ENCODE data around the gene TLR5.

TLR5 gene

DNA sequence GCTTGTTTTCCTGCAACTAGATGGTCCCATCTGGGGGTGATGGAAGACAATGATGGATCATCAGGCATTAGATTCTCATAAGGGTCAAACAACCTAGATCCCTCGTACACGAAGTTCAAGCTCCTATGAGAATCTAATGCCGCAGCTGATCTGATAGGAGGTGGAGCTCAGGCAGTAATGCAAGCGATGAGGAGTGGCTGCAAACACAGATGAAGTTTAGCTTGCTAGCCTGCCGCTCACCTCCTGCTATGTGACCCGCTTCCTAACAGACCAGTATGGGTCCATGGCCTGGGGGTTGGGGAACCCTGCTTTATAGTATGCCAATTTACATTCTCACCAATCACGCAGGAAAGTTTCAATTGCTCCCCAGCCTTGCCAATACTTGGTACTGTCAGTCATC, 37.5 kb downstream of the TLR5 start:
- DNase-seq: no peak

DNA sequence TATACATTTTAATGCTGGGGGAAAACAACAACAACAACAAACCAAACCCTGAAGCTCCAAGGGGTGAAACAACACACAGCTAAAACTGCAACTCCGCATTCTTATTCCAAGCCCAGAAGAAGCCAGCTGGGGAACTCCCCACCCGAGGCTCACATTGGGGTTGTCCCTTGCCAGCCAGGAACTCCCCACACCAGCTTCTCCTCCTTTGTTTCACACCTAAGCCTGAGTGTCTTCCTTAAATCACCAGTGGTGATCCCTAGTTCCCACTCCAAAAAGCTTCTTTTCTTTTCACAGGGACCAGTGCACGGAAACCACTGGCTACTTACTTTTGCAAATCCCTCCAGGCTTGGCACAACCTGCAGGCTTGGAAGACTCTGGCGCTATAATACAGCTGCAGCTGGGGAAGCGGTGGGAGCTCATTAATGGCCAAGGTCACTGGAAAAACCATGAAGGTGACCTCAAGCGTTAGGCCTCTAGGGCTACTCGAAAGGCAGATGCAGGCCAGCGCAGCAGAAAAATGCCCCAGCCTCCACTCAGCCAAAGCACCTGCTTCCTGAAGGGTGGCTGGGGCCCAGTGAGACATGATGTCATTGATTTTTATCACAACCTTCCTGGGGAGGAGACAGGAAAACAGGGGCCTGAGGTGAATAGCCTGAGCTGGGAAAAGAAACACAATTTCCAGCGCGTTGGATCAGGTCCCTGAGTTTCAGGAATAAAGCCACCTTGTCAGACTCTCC, 40.1 kb downstream of the TLR5 start:
- DNase-seq: no peak

DNA sequence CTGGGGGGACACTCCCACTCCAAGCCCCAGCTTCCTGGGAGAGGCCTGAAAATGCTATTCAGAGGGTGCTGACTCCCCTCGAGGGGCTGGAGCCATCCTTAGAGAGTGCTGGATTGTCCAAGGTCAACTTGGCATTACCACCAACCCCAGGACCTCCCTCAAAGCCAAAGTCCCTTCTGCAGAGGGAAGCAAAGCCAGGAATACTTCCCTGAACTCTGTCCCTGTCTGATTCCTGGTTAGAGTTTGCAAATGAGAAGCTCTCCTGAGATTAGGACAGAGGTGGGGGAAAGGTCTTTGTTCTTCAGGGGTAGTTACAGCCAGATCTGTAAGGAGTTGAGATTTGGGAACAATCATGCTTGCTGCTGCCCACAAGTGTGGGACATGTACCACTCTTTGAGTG, 45.3 kb downstream of the TLR5 start:
- DNase-seq: no peak

DNA sequence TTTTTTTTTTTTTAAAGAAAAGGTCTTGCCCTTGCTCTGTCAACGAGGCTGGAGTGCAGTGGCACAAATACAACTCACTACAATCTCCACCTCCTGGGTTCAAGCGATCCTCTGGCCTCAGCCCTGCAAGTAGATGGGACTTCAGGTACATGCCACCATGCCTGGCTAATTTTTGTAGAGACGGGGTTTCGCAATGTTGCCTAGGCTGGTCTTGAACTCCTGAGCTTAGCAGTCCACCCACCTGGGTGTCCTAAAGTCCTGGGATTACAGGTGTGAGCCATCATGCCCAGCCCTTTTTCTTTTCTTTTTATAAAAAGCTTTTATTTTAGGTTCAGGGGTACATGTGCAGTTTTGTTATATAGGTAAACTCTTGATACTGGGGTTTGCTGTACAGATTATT, 47.2 kb downstream of the TLR5 start:
- no peak for DNase-seq

DNA sequence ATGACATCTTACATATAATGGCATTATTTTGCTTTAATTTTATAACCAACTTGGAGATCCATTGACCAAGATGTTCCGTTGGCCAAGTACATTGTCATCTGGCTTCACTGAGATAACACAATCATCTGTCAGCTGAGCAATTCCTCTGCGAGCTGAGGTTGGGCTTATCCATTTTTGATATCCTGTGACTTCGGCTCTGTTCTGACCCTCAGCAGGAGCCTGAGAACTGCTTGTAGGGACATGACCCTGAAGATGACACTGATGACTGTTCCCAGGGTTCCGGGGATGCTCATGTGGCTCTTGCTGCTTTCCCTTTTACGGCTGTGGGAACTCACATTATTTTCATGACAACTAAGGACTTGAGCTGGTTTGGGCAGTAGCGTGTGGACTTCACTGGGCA, 51.2 kb downstream of the TLR5 start:
- no peak for DNase-seq

DNA sequence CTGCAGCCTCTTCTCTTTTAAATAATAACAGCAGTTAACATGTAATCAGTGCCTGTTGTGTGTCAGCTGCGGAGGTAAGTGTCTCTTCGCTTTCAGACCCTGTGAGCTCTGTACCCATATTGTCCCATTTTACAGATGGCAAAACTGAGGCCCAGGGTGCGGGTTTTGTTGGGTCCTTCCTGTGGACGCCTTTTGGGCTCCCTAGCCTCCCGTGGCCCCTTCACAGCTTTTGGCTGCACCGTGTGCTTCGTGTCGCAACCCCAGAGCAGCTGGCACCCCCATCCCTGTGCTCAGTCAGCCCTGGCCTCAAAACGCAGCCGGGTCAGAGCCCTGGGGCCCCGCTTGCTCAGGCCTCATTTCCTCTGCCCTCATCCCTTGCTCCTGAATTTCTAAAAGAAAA, 53.8 kb downstream of the TLR5 start:
- DNase-seq: no peak

DNA sequence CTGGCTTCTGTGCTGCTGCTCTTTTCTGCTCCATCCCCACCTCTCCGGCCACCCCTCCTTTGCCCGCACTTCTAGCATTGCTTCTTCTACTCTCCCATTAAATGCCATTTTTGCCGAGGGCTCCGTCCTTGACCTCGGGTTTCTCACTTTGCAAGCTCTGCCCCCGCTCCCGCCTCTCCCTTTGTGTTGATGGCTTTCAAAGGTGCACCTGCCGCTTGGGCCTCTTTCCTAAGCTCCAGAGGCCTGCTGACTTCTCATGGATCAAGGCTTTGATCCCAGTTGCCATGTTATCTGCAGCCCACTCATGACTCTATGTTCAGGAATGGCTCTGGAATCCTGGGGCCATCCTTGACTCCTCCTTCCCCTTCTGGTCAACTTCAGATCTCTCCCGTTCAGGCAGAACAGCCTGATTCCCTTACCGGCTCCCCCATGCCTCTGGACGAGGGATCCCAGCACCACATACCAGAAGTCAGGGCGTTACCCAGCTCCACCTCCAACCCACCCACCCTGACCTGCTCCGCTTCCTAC, 54.3 kb downstream of the TLR5 start:
- no peak for DNase-seq

DNA sequence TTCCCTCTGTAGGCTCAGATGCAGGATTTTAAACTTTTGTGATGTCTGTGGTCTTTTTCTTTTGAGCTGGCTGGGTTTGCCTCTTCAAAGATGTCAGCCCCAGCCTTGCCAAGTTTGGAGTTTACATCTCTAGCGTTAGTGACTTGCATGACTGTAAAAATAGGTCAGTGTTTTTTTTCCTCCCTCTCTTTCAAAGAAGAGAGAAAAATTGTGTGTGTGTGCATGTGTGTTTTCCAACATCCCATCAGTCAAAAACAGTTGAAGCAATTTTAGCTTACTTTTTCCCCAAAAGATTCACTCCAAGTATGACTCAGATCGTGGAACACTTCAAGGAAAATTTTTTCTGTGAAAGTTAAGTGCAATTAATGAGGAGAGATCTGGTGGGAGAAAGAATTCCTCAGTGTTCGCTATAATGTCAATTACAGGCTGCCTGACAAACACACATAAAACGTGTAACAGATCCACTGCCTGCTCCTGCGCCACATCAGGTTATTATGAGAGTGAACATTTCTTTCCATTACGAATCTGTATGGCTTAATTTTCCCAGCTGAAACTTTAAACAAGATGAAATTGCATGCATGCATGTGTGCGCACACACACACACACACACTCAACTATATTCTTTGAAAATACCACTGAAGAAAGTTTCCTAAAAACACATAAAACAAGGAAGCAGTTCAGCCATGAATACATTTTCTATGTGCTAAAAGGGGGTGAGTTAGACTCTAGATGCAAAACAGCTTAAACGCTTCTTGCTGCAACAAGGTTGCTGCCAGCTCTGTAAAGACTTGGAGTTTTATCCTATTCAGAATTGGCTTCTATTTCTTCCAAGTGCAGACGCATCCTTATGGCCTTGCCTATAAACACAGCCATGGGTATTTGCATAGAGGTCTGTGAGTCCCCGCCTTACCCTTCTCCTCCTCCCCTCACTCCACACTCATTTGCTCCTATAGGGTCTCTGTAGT, 55.5 kb downstream of the TLR5 start:
- no peak for DNase-seq

DNA sequence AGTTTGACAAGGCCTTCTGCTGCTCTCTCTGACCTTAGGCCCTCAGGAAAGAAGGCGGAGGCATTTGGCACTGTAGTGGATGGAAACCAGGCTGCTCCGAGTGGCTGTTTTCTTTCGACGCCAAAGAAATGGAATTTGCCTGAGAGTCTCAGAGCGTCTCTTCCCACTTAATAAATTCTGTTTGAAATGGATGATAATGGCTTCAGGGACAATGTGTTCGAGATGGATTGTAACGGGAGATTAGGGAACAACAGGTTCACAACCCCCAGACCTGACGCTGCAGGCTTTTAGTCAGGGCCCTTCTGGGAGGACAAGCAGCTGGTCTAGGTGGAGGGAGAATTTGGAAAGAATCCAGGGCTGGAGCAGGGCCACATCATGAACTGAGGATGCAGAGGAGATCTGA, 58.6 kb downstream of the TLR5 start:
- no peak for DNase-seq

DNA sequence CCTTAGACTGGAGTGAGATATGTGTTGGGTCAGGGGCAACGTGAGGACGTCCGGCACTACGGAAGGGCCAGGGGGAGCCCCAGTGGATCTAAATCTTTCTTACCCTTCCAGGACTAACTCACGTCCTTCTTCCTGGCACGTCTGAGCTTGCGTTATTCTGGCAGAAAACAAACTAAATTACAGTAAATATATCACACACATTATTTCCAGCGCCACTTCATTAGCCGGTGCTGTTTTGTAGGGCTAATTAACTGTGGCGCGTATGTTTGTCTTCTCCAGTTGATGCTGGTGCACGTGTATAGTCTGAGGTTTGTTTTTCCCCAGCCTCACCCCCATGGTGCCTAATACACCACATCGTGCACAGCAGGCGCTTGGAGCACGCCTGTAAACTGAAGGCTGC, 59.2 kb downstream of the TLR5 start:
- no peak for DNase-seq

DNA sequence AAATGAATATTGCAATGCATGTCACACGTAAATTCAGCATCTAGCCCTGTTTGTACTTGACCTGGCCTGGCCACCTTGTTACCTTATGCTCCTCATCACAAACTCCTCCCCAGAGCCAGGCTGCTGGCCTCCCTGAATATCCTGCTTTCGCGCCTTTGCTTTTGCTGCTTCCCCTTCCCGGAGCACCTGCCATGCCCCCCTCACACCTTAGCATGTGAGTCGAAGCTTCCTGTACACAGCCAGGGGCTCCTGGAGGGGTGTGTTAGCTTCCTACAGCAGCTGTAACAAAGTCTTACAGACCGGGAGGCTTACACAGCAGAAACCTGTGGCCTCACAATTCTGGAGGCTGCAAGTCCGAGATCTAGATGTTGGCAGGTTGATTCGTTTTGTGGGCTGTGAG, 60.1 kb downstream of the TLR5 start:
- no peak for DNase-seq

DNA sequence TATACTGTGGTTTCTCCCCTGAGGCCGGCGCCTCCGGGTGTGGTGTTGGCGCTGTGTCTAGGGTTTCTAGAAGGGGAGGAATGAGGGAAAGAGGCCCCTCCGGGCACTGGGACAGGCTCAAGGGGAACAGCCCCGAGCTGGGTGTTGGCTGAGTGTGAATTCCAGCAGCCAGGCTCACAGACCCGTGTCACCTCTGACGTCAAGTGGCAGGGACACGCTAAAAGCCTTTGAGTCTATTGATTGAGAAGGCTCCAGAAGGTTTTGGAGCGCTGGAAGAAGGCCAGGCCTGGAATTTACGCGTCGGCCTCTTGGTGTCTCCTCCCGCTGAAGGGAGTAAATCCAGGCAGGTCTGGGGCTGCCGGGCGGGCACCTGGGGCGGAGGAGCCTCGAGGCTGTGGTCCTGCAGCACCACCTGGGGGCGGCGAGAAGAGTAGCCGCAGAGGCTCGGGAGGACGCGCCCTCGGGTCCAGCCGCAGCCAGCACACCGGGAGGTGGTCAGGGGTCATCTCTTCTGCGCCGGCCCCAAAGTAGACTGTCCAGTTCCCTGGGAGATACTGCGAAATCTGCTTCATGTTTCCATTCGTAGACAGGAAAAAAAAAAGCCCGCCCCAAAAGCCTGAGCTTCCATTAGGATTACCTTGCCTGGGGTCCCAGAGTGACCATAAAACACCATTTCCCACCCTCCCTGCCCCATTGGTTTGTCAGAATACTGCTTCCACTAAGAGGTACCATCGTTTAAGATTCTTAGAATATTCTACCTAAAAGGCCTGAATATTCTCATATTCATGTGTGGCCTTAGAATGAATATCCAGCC, 61.7 kb downstream of the TLR5 start:
- peak; percentile 53 for DNase-seq

DNA sequence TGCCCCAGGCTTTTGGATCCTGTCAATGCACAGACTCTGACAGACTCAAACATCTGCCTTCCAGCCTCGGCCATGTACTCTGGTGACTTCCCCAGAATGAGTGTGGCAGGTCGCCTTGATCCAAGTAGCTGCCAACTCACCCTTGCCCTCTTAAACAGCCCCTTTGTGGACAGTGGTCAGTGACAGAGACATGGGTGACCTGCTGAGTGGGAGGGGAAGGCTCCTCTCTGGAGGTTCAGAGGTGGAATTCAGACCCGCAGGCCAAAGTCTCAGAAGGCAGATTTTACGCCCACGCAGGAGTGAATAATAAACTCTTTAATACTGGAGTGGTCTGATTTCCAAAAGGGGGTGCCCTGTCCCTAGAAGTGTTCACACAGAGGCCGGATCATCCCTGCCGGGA, 63.5 kb downstream of the TLR5 start:
- no peak for DNase-seq

DNA sequence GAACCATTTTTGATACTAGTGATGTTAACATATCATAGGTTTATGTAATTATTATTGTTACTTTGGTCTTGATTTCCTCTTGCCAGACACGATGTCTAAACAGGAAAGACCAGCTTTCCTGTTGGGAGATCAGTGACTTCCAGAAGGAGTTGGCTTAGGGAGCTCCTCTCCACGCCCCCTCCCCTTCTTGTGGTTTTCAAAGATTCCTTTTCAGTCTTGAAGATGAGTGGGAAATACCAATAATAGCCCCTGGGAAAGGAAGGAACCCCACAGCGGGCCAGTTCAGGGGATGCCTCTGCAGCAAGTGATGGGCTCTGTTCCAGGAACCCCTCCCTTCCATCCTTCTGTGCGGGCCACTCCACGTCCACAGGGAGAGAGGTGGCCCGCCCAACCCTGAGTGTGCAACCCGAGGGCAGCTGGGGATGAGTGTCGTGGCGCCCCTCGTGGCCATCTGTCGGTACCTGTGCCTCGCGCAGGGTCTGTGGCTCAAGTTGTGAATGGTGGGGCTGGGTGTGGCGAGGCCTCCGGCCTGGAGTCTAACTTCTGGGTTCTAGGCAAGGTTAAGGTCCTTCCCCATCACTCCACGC, 65.7 kb downstream of the TLR5 start:
- DNase-seq: no peak

DNA sequence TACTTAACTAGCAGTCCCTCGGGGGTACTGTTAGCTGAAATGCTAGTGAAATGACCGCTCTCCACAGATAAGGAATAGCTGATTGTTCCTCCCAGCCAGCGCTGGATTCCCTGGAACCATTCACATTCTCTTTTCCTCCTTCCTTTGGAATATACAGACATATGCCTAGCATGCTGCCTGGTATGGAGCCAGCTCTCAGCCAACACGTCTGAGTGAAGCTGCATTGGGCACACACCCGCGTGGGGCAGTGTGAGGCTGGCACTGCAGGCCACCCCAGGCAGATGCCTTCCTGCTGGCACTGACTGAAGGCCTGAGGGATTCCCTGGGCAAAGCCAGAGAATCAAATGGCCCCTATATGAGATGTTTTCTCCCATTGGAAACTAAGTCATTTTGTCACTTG, 66.7 kb downstream of the TLR5 start:
- DNase-seq: no peak

DNA sequence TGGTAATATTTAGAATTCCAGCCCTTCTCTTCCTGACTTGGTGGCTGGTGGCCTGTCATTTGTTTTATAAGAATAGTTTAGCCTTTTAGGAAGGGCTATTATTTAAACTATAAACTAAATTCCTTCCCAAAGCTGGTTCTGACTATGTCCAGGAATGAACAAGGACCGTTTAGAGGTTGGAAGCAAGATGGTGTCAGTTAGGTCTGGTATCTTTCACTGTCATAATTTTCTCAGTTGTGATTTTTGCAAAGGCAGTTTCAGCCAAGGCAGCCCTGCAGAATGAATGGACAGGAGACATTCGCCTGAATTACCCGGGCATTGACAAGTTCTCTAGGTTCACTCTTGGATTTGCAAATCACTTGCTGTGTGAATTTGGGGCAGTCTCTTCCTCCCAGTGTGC, 67.2 kb downstream of the TLR5 start:
- no peak for DNase-seq

DNA sequence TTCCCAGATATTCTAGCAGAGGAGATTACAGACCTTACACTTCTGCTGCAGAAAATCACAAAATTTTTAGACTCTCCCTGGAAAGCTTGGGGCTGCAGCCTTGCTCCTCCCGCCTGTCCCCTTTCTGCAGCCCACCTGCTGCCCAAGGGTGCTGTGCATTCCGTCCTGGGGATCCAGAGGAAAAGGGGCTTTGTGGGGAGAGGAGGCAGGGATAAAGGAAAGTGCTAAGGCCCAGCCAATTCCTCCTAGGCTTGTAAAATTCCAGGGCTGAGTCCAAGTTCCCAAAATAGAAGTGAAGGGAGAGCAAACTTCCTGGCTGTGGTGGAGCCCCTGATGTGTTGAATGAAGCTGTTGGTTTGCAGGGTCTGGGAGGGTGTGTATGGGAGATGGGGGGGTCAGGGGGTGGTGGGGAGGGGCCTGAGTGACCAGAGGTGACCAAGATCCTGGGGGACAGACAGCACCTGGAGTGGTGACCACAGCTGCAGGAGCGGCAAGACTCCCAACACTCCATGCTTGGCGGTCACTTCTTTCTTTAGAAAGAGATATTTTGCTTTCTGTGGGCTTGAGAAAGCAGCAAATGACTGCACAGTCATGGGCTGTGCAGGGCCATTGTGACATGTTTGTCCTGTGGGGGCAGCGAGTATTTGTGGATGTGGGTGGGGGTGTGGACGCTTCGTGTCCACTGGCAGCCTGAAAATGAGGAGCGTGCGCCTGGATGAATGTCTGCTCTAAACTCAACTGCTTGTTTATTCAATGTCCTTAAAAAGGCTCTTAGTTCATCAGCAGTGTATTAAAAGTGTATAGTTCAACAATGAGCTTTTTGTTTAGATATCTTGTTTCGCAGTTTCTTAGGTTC, 68.4 kb downstream of the TLR5 start:
- no peak for DNase-seq

DNA sequence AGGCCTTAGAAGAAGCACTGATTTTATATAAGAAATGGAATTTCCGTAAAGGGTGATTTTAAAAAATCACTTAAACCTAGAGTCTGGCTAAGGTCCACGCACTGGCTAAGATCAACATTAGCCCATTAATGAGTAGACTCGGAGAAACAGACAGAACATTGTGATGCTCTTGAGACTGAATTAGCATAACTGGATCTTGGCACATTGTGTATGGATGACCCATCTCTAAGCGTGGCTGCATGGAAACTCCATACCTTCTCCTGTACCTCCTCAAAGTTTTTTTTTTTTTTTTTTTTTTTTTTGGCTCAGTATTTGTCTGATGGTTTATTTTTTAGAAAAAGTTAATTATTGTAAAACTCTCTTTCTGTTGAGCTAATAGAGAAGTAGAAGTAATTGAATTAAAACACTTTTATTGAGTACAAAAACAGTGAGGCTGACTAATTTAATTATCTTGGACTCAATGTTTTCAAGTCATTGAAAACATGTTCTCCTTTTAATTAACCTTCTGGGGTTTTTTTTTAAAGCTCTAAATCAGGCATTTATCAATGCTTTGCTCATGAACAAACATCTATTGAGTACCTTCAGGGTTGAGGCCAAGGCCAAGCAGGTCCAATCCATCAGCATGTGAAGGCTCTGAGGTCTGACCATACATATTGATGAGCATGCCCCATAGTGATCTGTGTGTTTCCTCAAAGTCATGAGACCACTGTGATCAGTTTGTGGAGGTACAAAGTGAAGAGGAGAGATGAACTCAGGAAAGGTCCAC, 74.0 kb downstream of the TLR5 start:
- no peak for DNase-seq

DNA sequence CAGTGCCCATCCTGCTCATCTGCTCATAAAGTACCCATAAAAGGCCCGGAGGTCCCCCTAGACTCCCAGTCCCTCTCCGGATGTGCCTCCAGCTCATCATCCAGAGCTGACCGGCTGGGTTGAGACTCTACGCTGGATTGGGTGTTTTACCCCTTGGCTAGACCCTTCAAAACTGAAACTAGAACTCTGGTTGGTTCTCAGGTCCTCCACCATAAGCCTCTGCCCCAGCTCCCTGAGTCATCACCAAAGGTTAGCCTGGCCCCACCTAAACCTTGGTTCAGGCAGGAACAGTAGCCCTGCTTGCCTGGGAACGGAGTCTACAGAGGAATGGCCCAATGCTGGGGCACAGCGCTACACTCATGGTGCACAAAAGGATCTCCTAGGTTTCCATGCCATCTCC, 75.1 kb downstream of the TLR5 start:
- no peak for DNase-seq

DNA sequence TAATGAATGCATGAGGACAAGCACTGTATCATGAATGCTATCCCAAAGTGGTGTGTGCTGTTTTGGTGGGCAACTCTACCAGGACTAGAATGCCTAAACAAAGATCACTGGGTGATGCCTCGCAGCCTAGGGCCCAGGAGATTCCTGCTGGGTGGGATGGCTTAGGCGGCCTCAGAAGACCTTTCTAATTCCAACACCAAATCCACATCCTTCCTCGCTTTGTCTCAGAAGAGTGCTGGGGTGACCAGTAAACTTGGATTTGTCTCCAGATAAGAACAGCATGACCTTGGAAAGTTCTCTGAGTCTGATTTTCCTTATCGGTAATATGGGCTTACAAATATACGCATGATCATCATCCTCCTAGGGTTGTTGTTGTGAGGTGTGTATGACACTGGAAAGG, 76.6 kb downstream of the TLR5 start:
- no peak for DNase-seq

DNA sequence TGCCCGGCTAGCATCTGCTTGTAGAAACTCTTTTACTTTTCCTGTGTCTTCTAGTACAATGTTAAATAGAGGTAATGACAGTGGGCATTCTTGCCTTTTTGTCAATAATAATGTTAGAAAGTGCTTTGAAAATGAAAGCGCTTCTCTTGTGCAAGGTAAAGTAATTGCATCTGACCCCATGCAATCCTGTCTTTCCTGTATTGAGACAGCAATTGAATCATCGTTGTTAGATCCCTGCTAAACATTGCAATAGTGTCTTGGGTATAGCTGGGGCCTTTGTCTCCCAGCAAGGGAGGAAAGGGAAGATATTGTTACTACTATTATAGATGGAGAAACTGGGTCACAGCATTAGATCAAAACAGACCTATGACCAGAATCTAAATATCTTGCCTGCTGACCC, 80.9 kb downstream of the TLR5 start:
- no peak for DNase-seq

Data from central memory CD4-positive, alpha-beta T cell (primary cell).